Measurements from ENCODE around the gene DDI2.

Gene DDI2

DNA sequence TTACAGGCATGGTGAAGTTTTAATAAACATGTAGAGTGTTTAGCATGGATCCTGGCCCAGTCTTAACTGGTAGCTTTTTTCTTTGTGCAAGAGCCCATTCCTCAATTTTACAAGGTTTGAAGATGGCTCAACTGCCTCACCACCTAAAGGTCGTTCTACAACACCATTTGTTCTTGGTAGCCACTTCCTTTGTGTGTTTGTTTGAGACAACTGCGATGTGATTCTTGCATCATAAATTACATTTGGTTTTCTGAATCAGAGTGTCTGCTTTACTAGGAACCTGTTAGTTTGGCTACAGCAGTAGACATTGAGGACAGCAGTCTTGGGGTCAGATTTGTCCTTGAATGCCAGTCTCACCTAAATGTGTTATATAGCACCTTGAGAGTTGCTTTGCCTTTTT, 70.2 kb downstream of the DDI2 start (continued):
- TF ChIP-seq ZNF658 (tag by site-specific recombination; IDR thresholded peaks at IDR 0.05) (no peak), GLI2 (tag by site-specific recombination; IDR thresholded peaks at IDR 0.05; ENCODE audit: borderline replicate concordance, low read depth) (no peak), ZNF664 (tag by site-specific recombination; IDR thresholded peaks at IDR 0.05) (no peak)
- TF ChIP-seq, protein P1, sequence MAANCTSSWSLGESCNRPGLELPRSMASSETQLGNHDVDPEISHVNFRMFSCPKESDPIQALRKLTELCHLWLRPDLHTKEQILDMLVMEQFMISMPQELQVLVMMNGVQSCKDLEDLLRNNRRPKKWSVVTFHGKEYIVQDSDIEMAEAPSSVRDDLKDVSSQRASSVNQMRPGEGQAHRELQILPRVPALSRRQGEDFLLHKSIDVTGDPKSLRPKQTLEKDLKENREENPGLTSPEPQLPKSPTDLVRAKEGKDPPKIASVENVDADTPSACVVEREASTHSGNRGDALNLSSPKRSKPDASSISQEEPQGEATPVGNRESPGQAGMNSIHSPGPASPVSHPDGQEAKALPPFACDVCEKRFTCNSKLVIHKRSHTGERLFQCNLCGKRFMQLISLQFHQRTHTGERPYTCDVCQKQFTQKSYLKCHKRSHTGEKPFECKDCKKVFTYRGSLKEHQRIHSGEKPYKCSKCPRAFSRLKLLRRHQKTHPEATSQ (tag by site-specific recombination; IDR thresholded peaks at IDR 0.05), result no peak
- TF ChIP-seq, protein P2, sequence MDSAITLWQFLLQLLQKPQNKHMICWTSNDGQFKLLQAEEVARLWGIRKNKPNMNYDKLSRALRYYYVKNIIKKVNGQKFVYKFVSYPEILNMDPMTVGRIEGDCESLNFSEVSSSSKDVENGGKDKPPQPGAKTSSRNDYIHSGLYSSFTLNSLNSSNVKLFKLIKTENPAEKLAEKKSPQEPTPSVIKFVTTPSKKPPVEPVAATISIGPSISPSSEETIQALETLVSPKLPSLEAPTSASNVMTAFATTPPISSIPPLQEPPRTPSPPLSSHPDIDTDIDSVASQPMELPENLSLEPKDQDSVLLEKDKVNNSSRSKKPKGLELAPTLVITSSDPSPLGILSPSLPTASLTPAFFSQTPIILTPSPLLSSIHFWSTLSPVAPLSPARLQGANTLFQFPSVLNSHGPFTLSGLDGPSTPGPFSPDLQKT (IDR thresholded peaks at IDR 0.05; ENCODE audit: borderline replicate concordance, low read depth, low read length), result no peak
- TF ChIP-seq, protein P3, sequence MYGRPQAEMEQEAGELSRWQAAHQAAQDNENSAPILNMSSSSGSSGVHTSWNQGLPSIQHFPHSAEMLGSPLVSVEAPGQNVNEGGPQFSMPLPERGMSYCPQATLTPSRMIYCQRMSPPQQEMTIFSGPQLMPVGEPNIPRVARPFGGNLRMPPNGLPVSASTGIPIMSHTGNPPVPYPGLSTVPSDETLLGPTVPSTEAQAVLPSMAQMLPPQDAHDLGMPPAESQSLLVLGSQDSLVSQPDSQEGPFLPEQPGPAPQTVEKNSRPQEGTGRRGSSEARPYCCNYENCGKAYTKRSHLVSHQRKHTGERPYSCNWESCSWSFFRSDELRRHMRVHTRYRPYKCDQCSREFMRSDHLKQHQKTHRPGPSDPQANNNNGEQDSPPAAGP (tag by site-specific recombination; IDR thresholded peaks at IDR 0.05), result no peak

DNA sequence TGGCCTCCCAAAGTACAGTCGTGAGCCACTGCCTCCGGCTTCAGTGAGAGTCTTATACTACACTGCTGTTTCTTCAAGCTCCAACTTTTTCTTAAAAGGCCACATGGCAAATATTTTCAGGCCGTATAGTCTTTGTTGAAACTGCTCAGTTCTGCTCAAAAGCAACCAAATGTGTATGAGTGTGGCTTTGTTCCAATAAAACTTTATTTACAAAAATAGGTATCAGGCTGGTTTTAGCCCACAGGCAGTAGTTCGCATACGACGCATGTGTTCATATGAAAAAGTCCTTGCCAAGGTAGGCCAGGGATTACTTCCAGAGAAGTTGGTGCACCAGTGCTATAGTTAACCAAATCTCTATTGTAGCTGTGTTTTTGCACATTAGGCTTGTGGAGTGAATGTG, 73.1 kb downstream of the DDI2 start:
- POLR2A ChIA-PET, result no interaction called here
- no peaks in the 10 kb centered on the region for H3K9me3 ChIP-seq (ENCODE audit: control insufficient read depth, insufficient read depth, low read depth, low read length)
- no peak overlapping the region for H3K27ac ChIP-seq (ENCODE audit: extremely low read depth, low read depth, low read length)
- H3K4me1 ChIP-seq (ENCODE audit: control insufficient read depth, insufficient read depth, low read length), result no peaks in the 10 kb centered on the region
- H3K36me3 ChIP-seq (ENCODE audit: control insufficient read depth in 2 of 2, insufficient read depth in 1 of 2, low read length in 2 of 2), result peaks cover 0 to 19% of the 10 kb centered on the region in 2 experiments; a peak in 1 of 3 replicates
- CTCF ChIA-PET, result interaction anchor here (0.6 kb wide), 1 partner anchor 94 kb away, joined by 3 read pairs; no protein-coding TSS in a partner anchor
- H3K4me3 ChIP-seq (ENCODE audit: low read depth, low read length), result no peak overlapping the region
- TF ChIP-seq ZNF121 (tag by site-specific recombination; IDR thresholded peaks at IDR 0.05), result no peak
- TF ChIP-seq, protein P4, sequence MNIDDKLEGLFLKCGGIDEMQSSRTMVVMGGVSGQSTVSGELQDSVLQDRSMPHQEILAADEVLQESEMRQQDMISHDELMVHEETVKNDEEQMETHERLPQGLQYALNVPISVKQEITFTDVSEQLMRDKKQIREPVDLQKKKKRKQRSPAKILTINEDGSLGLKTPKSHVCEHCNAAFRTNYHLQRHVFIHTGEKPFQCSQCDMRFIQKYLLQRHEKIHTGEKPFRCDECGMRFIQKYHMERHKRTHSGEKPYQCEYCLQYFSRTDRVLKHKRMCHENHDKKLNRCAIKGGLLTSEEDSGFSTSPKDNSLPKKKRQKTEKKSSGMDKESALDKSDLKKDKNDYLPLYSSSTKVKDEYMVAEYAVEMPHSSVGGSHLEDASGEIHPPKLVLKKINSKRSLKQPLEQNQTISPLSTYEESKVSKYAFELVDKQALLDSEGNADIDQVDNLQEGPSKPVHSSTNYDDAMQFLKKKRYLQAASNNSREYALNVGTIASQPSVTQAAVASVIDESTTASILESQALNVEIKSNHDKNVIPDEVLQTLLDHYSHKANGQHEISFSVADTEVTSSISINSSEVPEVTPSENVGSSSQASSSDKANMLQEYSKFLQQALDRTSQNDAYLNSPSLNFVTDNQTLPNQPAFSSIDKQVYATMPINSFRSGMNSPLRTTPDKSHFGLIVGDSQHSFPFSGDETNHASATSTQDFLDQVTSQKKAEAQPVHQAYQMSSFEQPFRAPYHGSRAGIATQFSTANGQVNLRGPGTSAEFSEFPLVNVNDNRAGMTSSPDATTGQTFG (tag by site-specific recombination; IDR thresholded peaks at IDR 0.05; ENCODE audit: borderline replicate concordance), result no peak
- no peak for TF ChIP-seq ZNF664 (tag by site-specific recombination; IDR thresholded peaks at IDR 0.05)
- no peak for TF ChIP-seq ZIC2 (tag by site-specific recombination; IDR thresholded peaks at IDR 0.05)
- TF ChIP-seq ZNF132 (tag by site-specific recombination; IDR thresholded peaks at IDR 0.05; ENCODE audit: borderline replicate concordance), result no peak
- TF ChIP-seq ZNF555 (tag by site-specific recombination; conservative IDR thresholded peaks at IDR 0.05), result no peak
- no peak for TF ChIP-seq ZNF16 (tag by site-specific recombination; IDR thresholded peaks at IDR 0.05; ENCODE audit: low read depth)
- no peak for TF ChIP-seq ZBTB1 (tag by site-specific recombination; IDR thresholded peaks at IDR 0.05)

DNA sequence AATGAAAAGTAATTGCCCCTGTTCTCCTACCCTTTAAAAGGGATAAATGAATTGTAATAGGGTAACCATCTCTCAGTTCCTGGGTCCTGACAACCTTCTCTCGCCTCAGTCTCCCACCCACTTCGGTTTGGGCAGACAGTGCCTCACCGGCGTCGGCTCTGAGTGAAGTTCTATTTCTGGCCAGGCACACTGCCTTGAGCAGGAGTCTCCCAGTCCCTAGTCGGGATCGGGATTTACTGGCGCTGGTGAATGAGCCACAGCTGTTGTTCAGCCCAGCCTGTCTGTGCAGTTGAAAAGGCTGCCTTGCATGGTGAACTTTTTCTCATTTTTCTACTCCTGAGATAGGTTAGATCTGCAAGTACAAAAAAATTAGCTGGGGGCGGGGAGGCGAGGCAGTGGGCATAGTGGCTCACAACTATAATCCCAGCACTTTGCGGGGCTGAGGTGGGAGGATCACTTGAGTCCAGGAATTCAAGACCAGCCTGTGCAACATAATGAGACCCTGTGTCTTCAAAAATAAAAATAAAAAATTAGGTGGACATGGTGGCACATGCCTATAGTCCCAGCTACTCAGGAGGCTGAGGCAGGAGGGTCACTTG, 74.3 kb downstream of the DDI2 start:
- Histone ChIP-seq H3K27ac (ENCODE audit: extremely low read depth, low read depth, low read length) (no peak overlapping the region), H3K9me3 (ENCODE audit: control insufficient read depth, insufficient read depth, low read depth, low read length) (no peaks in the 10 kb centered on the region), H3K4me3 (ENCODE audit: low read depth, low read length) (no peak overlapping the region), H3K36me3 (ENCODE audit: control insufficient read depth in 2 of 2, insufficient read depth in 1 of 2, low read length in 2 of 2) (peaks cover 0 to 20% of the 10 kb centered on the region in 2 experiments; a peak in 1 of 3 replicates), H3K4me1 (ENCODE audit: control insufficient read depth, insufficient read depth, low read length) (no peaks in the 10 kb centered on the region)
- peak; percentile 68 for TF ChIP-seq EGR2 (tag by site-specific recombination; IDR thresholded peaks at IDR 0.05; ENCODE audit: low read depth)
- TF ChIP-seq ZNF174 (tag by site-specific recombination; IDR thresholded peaks at IDR 0.05), result no peak
- TF ChIP-seq ZNF558 (tag by site-specific recombination; IDR thresholded peaks at IDR 0.05), result no peak
- peak; percentile 54 for TF ChIP-seq ZFHX2 (tag by site-specific recombination; conservative IDR thresholded peaks at IDR 0.05)
- no peak for TF ChIP-seq KLF9 (tag by site-specific recombination; IDR thresholded peaks at IDR 0.05; ENCODE audit: low read depth)
- TF ChIP-seq ZNF175 (tag by site-specific recombination; IDR thresholded peaks at IDR 0.05), result no peak
- TF ChIP-seq, protein P5, sequence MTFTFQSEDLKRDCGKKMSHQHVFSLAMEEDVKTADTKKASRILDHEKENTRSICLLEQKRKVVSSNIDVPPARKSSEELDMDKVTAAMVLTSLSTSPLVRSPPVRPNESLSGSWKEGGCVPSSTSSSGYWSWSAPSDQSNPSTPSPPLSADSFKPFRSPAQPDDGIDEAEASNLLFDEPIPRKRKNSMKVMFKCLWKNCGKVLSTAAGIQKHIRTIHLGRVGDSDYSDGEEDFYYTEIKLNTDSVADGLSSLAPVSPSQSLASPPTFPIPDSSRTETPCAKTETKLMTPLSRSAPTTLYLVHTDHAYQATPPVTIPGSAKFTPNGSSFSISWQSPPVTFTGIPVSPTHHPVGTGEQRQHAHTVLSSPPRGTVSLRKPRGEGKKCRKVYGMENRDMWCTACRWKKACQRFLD (tag by site-specific recombination; IDR thresholded peaks at IDR 0.05), result no peak
- CTCF ChIA-PET, result interaction anchor here (0.5 kb wide), 1 partner anchor 50 kb away, joined by 4 read pairs; no protein-coding TSS in a partner anchor
- POLR2A ChIA-PET, result no interaction called here
